ENCODE data around the gene CEP112.

Gene CEP112

DNA sequence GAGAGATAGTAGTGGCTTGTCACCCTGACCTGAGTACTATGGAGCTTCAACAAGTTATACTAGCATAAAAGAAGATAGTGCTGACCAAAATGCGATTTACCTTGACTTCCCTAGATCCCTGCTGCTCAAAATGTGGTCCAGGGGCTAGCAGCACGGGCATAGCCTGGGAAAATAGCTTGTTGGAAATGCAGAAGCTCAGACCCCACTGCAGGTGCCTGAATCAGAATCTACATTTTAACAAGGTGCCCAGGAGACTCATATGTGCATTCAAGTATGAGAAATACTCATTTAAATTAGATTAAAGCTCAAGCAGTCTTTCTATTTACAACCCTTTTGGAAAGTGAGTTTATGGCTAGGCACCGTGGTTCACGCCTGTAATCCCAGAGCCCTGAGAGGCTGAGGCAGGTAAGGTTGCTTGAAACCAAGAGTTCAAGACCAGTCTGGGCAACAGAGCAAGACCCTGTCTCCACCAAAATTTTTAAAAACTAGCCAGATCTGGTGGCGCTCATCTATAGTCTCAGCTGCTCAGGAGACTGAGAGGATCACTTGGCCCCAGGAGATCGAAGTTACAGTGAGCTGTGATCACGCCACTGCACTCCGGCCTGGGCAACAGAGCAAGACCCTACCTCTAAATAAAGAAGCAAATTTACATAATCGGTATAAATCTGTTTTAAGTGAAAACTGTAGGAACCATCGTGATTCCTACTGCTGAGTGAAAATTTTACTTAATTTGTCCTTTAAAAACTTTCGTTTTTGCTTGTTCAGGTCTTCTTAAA lies 30.0 kb upstream of the CEP112 start:
- H3K4me3 ChIP-seq (ENCODE audit: low read depth, low read length), result no peak overlapping the region
- TF ChIP-seq, protein P1, sequence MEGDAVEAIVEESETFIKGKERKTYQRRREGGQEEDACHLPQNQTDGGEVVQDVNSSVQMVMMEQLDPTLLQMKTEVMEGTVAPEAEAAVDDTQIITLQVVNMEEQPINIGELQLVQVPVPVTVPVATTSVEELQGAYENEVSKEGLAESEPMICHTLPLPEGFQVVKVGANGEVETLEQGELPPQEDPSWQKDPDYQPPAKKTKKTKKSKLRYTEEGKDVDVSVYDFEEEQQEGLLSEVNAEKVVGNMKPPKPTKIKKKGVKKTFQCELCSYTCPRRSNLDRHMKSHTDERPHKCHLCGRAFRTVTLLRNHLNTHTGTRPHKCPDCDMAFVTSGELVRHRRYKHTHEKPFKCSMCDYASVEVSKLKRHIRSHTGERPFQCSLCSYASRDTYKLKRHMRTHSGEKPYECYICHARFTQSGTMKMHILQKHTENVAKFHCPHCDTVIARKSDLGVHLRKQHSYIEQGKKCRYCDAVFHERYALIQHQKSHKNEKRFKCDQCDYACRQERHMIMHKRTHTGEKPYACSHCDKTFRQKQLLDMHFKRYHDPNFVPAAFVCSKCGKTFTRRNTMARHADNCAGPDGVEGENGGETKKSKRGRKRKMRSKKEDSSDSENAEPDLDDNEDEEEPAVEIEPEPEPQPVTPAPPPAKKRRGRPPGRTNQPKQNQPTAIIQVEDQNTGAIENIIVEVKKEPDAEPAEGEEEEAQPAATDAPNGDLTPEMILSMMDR (IDR thresholded peaks at IDR 0.05; ENCODE audit: borderline replicate concordance, insufficient read depth, low read depth, low read length), result no peak

DNA sequence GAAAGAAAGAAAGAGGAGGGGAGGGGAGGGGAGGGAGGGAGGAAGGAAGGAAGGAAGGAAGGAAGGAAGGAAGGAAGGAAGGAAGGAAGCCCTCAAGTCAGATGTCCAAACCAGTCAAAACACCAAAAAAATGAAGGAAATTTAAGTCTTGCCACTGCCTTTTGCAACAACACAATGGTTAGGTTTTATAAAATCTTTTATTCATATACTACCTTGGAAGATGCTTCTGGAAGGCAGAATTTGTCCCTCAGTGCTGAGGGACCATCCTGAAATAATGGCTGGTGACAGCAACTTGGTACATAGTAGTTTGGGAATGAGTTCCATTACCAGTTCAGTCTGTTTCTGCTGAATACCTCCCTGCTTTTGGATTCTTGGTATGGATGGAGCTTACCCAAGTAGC lies 29.4 kb upstream of the CEP112 start:
- H3K4me3 ChIP-seq (ENCODE audit: low read depth, low read length), result no peak overlapping the region
- TF ChIP-seq, protein P1 (IDR thresholded peaks at IDR 0.05; ENCODE audit: borderline replicate concordance, insufficient read depth, low read depth, low read length), result no peak

DNA sequence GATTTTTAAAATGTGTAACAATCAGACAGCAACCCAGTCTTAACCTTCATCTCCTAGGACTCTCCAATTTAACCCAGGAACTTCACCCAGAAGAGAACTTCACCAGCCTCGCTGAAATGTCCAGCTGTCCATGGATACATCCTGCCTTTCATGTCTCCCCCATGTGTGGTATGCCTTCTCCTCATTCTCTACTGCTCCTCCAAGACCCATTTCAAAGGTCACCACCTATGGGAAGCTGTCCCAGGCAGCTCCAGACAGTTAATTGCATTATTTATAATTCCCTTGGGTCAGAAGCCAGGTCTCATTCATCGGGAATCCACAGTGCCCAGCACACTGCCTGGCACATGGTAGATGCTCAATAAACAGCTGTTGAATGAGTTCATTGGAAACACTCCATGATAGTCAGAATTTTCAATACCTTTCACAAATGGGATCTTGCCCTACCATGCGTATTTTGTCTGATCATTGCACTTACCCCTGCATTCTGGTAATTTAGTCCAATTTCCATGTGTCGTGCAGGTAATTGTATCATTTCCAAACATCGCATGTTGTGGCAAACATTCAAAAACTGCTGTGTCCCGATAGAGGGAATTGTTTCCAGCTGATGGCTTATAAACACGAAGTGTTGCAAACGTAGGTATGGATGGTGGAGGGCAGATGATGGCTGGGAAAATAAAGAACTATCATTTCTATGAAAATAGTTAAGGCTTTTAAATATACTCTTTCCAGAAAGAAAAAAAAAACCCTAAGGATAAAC lies 28.3 kb upstream of the CEP112 start:
- no peak overlapping the region for H3K4me3 ChIP-seq (ENCODE audit: low read depth, low read length)
- TF ChIP-seq, protein P1 (IDR thresholded peaks at IDR 0.05; ENCODE audit: borderline replicate concordance, insufficient read depth, low read depth, low read length), result no peak

DNA sequence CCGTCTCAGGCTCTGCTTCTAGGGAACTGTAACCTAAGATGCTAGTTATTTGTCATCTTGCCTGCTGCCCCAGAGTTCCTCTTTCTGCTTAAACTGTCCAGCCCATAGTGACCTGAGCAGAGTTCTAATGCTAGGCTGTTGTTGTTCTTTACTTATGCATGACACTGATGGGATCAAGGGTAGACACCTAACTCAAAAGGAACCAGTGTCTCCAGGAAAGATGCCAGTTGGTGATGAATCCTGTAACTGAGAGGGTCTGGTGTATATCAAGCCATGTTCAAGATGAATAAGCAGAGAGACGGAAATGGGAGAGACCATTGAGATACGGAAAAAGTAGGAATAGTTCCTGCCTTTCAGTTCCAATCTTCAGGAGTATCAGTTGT lies 23.6 kb upstream of the CEP112 start:
- H3K4me3 ChIP-seq (ENCODE audit: low read depth, low read length), result no peak overlapping the region
- TF ChIP-seq, protein P1 (IDR thresholded peaks at IDR 0.05; ENCODE audit: borderline replicate concordance, insufficient read depth, low read depth, low read length), result no peak

DNA sequence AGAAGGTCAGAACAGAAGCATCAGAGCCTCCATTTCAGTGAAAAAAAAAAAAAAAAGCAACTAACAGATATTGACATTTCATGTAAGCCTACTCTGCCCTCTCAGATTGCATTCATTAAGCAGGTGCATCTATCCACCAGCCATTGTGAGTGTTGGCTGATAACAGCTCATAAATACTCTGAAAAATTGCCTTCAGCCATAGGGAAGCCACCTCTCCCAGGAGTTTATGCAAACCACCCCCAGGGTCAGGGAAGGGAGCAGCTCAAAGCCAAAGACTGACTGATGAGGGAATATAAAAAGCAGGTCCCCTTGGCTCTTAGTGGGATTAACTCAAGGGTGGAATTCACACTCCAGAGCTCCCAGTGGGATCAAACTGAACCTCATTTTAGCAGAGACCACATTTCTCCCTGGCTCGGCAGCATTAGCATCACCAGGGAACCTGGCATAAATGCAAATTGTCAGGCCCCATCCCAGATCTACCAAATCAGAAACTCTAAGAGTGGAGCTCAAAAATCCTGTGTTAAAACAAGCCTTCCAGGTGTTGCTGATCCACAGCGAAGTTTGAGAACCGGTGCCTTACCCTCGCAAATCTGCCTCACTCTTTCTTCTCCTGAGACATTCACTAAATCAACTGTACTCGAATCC lies 23.1 kb upstream of the CEP112 start:
- TF ChIP-seq, protein P1 (IDR thresholded peaks at IDR 0.05; ENCODE audit: borderline replicate concordance, insufficient read depth, low read depth, low read length), result no peak
- no peak overlapping the region for H3K4me3 ChIP-seq (ENCODE audit: low read depth, low read length)

DNA sequence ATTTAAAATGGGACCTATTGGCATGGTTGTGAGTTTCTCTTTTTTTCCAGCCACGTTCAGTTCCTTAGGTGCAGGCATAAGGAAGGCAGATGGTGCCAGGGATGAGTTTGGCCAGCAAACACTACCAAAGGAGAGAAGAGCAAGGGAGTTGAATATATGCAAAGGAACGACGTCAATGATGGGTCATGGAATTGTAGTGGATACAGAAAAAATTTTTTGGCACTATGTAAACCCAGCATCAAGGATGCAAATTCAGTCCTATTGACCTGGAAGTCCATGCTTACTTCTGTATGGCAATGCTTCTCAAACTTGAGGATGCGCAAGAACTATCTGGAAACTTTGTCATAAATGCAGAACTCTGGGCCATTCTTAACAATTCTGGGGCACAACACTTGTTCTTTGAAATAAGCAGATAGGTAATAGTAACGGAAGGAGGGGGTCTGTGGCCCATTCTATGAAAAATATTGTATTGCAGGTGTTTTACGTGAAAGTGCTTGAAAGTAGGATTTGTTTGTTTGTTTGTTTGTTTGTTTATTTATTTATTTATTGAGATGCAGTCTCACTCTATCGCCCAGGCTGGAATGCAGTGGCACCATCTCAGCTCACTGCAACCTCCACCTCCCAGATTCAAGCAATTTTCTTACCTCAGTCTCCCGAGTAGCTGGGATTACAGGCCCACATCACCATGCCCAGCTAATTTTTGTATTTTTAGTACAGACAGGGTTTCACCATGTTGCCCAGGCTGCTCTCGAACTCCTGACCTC lies 19.3 kb upstream of the CEP112 start:
- TF ChIP-seq, protein P1 (IDR thresholded peaks at IDR 0.05; ENCODE audit: borderline replicate concordance, insufficient read depth, low read depth, low read length), result no peak
- no peak overlapping the region for H3K4me3 ChIP-seq (ENCODE audit: low read depth, low read length)
